ENCODE data around the gene JAM3.
"Not testable (repeated sequence)": the region's sequence is repeated elsewhere in the genome, so short reads cannot be mapped to it uniquely, and the experiment has no call there.

The JAM3 gene

DNA sequence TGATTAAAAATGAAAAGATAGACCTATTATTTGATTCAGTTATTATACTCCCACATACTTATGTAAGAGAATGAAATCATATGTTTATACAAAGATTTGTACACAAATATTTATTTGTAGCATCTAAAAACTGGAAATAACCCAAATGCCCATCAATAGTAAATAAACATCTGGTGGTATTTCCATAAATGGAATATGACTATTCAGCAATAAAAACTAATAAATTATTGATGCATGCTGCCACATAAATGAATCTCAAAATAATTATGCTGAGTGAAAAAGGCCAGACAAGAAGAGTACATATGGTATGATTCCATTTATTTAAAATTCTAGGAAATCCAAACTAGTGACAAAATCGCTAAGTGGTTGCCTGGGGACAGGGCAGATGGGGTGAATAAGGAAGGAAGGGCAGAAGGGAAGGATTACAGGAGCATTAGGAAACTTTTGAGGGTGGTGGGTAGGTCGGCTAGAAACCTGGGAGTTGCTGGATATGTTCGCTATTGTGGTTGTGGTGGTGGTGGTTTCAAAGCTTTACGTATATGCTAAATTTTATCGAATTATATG lies 41.5 kb downstream of the JAM3 start:
- DNase-seq = no peak

DNA sequence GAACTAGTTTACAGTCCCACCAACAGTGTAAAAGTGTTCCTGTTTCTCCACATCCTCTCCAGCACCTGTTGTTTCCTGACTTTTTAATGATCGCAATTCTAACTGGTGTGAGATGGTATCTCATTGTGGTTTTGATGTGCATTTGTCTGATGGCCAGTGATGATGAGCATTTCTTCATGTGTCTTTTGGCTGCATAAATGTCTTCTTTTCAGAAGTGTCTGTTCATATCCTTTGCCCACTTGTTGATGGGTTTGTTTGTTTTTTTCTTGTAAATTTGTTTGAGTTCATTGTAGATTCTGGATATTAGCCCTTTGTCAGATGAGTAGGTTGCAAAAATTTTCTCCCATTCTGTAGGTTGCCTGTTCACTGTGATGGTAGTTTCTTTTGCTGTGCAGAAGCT lies 44.9 kb downstream of the JAM3 start:
- not testable (repeated sequence) for DNase-seq

DNA sequence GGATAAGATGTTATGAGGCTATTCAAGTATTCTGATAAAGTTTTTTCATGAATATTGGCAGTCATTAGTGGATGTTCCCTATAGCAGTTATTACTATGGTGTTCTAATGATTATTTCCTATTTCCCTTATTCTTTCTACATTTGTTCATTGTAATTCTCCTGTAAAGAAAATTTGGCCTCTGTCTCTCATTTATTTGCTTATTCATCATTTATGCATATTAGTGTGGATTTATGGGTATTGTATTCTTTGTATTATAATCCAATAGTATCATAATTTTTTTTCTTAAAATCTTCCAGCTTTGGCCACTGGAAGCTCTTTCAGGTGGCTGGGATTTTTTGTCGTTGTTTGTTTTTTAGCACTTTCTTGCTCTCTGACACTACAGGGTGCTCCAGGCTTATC lies 47.3 kb downstream of the JAM3 start:
- DNase-seq = no peak

DNA sequence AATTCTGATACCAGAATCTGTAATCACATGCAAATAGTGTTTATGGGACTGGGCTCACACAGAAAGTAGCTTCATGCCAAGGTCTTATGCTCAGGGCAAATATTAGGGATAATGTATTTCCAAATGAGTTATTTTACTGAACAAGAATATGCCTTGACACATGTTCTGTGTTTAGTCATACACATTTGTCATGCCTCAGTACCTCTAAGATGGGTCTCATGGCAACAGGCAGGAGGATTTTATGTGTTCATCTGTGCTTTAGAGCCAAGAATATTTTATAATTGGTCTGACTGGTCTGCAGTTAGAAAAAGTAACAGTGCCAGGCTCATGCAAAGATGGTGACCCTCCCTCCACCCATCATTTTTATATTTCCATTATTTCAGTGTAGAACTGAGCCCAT lies 49.1 kb downstream of the JAM3 start:
- no peak for DNase-seq

DNA sequence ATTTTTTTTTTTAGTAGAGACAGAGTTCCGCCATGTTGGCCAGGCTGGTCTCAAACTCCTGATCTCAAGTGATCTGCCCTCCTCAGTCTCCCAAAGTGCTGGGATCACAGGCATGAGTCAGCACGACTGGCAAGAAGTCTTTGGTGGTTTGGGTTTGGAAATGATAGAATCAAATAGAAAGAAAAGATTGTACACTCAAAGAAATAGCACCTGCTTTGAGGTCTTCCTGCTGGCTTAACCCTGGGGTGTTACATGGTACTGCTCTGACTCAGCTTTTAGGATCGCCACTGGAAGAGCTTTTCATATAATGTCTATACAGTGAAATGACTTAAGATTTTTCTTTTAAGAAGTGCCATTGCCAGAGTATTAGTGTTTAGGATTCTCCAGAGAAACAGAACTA lies 50.2 kb downstream of the JAM3 start:
- DNase-seq = no peak

DNA sequence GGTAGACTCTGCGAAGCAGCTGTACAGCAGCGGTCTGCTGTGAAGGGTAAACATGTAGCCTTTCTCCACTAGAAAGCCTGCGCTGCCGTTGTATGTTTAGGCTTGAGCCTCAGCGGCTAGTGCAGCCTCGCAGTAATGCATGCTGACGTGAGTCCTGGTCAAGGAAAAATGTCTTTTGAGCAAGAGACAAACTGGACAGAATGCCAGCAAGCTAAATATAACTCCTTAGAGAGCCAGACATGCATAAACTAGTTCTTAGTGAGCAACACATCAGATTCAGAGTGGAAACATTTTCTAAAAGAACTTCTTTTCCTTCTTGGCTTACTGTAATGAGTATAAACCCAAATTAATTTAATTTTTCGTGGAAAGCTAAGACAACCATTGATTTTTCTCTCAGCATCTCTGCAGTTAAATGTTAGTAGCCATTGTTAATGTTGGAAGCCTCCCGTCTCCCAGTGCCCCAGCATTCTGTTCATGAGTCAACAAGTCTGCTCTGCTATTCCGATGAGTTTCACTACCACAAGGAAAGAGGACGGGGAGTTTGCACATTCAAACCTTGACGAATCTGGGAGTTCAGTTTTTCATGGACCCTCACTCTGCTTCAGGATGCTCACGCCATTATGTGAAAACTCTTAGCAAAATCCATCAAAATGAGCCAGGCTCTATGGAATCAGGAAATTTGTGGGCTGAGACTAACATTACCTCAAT lies 51.4 kb downstream of the JAM3 start:
- DNase-seq = no peak

DNA sequence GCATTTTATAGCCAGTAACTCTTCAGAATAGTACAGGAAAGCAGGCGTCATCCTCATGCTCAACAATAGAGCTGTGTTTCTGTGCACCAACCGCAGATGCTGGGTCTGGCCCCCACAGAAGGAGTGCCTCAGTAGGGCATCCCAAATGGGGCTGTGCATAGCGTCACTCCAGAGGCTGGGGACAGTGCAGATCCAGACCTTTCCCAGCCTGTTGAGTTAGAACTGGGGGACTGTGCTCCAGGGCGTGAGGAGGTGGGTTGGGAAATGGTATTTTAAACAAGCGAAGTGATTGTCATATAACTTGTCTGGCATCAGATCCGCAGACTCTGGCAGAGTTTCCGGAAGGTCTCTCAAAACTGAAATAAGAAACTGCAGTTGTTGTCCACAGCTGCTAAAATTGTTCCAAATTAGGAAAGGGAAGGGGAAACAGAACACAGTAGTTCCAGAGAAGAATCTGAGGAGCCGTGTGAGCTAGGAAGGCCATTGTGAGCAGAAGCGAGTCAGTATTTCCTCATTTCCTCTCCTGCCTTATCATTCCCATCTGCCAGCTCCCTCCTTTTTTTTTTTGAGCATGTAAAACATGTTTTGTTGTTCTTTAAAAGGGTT lies 52.2 kb downstream of the JAM3 start:
- no peak for DNase-seq

DNA sequence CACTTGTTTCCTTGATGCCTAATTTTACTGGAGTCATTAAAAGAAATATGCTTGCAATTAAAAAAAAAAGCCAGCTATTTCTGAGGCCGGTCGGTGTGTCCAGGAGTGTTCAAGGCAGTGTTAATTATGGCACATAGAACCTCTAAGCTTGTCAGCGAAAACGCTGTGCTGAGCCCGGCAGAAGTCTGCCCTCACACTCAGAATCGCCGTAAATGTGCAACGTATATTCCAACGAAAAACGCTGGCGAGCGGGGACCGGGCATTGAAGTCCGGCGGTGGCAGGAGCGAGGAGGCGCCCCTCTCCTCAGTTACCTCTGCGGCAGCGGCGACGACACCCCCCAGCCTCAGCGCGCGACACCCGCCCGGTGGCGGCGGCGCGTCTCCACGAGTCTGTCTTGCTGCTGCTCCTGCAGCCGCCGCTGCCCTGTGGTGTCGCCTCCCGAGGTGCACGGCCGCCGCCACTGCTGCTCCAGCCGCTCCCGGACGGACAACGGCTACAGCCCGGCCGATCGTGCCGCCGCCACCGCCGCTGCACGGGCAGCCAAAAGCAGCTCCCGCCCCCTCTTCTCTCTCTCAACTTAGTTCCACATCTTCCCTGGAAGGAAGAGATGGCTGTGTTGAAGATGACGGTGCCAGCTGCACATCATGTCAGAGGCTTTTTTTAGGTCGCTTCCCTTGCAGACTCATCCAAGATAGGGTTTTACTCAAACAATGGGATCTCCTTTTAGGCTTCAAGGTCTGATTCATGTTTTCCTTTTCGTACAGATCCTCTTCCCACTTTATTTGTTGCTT lies 56.0 kb downstream of the JAM3 start:
- DNase-seq = peak; percentile 15 to 36 (median 18)

DNA sequence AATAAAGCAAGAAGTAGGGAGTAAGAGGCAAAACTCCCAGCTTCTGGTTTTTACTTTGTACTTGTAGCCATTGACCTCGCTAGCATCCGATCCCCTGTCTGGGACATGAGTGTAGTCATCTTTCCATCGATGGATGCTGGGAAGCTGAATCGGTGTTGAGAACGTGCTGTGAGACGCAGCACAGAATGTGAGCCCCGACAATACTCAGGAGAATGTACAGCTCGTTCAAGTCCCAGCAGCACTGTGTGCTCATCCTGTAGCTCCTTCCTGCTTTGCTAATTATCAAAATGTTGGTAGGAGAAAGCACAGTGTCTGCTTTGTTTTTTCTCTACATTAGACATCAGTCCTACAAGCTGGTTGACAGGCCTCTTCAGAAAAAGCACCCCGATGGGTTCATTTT lies 56.6 kb downstream of the JAM3 start:
- no peak for DNase-seq

DNA sequence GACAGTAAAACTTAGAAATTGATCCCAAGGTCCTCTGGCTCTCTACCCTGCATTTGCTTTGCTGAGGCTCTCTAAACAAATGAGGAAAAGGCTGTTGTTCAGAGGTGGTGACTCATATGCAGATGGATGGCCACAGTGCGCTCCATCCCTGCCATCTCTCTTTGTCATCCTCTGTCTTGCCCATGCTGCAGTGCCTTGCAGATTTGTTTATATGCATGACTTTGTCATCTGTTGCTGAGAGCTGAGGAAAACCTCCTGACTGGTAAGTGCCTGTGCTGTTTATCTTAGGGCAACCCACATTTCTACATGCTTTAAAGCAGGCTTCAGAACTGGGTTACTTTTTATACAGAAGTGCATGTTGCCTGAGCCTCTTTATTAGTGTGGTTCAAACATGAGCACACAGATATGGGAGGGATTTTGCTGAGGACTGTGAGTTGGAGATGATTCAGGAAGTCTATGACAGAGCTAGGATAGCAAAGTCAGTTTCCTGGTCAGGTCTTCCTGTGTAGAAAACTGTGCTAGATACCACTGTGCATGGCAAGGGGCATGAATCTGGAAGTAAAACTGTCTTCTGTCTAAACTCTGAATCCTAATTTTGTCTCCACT lies 57.4 kb downstream of the JAM3 start:
- DNase-seq = peak in 2 of 3 donors; percentile 7 to 21

DNA sequence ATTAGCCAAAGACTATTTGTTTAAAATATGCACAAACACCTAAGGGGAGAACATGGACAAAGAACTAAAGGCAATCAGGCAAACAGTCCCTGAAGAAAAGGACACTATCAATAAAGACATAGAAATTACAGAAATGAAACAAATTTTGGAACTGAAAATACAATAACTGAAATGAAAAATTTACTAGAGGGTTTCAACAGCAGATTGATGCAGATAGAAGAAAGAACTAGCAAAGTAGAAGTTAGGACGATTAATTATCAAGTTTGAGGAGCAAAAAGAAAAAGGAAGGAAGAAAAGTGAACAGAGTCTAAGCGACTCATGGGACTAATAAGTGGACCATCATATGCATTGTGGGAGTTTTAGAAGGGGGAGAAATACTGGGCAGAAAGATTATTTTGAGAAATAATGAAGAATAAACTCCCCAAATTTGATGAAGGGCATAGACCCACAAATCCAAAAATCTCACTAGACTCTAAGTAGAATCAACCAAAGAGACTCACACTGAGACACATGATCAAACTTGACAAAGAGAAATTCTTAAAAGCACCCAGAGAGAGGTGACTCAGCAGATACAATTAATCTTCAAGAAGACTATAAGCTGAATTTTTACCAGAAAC lies 62.9 kb downstream of the JAM3 start:
- DNase-seq = no peak

DNA sequence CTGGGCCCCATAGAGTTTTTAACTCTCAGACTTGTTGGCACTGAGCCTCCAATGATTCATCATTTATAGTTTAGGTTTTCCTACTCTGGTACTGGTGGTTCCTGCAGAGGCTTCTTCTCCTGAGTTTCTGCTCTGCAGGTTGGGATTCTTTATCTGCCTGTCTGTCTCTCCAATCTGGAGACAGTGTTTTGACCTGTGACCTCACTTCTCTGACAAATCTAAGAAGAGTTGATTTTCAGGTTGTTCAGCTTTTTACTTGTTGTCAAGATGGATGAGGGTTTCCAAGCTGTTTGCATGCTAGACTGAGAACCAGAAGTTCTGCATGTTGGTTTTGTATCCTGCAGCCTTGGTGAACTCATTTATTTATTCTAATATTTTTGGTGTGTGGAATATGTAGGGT lies 63.9 kb downstream of the JAM3 start:
- DNase-seq = no peak

DNA sequence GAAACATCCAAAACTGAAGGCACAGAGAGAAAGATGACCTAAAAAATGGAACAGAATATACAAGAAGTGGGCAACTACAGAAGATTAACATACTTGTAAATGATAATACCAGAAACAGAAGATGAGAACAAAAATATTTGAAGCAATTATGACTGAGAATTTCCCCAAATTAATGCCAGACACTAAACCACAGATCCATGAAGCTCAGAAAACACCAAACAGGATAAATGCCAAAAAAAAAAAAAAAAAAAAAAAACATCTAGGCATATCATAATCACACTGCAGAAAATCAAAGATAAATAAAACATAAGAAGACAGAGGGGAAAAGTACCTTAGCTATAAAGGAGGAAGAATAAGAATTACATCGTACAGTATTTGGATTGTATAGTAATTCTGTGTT lies 65.3 kb downstream of the JAM3 start:
- DNase-seq = no peak

DNA sequence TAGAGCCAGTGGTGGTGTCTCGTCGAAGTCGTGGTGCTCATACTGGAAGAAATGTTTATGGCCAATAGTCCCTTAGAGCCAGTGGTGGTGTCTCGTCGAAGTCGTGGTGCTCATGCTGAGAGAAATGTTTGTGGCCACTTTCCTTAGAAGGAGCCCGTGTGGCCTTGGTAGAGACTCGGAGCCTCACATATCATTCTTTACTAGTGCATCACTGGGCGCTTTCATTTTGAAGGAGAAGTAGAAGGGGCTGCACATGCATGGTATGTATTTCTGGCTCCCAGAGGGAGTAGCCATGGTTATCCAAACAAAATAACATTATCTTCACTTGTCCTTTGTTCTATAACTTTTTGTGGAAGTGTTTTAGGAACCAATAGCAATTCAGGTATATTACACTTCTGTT lies 69.5 kb downstream of the JAM3 start:
- DNase-seq = no peak

DNA sequence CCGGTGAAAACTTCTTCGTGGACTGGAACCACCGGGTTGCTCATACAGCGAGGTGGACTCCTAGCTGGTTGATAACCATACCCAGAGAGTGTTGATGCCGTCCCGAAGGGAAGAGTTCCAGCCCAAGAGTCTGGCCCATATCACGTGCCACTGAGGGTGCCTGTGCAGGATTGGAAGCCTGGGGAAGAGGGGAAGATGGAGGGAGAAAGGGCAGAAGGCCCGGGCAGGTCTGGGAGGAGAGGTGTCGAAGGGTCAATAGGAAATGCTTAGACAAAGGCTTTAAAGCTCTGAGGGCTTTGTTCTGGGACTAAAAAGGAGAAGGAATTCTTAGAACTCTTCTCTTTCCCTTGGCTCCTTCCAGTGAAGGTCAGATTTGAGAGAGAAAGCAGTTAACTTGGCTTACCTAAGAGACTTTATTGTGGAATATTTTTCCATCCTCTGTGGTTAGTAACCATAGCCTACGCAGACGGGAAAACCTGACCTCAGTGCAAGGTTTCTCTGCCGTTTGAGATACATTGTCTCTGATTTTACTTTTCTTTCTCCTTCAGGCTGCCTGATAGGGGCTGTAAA lies 70.5 kb downstream of the JAM3 start:
- DNase-seq = no peak

DNA sequence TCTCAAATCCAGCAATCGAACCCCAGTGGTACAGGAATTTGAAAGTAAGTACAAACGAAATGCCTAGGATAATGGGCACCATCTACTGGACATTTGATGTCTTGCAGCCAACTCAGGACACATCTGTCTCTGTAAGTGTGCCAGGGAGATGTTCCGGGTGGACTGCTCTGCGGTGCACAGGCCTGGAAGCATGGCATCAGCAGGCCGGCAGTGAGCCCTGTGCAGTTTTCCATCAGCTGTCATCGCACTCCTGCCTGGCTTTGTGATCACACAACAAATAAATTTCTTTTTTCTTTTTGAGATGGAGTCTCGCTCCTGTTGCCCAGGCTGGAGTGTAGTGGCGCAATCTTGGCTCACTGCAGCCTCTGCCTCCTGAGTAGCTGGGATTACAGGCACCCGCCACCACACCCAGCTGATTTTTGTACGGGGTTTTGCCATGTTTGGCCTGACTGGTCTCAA lies 71.0 kb downstream of the JAM3 start:
- peak; percentile 51 to 59 (median 52) for DNase-seq

DNA sequence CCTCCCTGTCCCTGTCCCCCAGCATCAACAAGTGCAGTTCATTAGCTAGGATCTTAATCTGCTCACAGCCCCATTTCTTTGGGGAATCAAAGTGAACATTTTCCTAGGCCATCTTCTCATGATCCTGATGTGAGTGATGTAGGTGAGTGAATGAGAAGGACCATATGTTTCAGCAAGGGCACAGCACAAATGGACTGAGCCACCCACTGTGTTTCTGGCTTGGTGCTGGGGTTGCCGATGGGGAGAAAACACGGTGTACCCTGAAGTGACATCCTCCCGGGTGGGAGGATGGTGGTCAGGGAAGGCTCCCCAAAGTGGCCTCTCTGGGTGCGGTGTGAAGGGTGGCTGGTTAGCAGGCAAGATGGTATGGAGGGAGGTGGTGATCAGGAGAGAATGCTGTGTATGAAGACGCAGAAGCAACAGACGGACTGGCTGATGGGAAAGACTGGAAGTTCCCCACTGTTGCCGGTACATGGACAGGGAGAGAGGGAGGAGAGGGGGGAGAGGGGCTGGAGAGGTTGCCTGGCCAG lies 72.2 kb downstream of the JAM3 start:
- no peak for DNase-seq

DNA sequence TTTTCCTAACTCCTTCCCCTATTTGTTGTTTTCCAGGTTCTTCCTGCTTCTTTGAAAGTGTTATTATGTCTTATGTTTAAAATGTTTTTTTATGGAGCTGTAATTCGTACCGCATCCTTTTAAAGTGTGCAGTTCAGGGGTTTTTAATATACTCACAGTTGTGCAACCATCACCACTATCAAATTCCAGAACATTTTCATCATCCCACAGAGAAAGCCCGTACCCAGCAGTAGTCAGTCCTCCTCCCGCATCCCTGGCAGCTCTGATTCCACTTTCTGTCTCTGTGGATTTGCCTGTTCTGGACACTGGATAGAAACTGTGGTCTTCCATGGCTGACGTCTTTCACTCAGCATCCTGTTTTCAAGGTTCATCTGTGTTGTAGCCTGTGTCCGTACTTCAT lies 73.7 kb downstream of the JAM3 start:
- DNase-seq = no peak

DNA sequence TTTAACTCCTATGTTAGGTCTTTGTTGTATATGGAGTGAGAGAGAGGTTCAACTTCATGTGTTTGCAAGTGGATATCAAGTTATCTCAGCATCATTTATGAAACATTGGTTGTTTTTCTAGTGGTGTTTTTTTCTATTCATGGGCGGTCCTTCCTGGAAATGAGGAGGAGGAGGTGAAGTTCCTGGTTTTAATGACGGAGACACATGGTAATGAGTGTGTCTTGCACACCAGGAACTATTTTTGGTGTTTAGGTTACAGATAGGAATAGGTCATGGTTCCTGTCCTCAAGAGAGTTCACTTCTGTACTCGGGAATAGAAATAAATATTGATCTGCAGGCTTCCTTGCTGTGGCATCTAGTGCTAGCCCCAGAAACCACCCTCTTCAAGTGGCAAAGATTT lies 74.9 kb downstream of the JAM3 start:
- DNase-seq = no peak

DNA sequence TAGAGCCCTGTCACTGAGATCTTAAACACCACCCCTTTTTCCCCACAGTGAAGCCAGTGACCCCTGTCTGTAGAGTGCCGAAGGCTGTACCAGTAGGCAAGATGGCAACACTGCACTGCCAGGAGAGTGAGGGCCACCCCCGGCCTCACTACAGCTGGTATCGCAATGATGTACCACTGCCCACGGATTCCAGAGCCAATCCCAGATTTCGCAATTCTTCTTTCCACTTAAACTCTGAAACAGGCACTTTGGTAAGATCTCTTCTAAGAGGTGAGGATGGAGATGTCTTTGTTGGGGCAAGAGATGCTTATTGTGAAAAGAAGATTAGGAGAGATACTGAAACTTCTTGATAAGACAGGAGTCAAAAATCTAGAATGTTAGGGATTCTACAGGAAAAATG lies 75.9 kb downstream of the JAM3 start:
- no peak for DNase-seq

DNA sequence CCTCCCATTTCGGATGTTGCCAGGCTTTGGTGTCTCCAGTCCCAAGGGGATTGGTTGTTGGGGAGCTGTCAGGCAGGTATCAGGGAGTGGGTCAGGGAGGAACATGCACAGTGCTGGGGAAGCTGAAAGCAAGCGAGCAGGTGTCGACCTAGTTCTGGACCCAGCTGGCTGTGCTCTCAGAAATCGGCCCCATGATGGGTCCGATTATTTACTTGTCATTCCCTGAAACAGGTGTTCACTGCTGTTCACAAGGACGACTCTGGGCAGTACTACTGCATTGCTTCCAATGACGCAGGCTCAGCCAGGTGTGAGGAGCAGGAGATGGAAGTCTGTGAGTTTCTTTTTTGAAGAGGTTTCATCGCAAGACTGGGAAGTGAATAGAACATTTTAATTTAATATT lies 76.8 kb downstream of the JAM3 start:
- DNase-seq = no peak

DNA sequence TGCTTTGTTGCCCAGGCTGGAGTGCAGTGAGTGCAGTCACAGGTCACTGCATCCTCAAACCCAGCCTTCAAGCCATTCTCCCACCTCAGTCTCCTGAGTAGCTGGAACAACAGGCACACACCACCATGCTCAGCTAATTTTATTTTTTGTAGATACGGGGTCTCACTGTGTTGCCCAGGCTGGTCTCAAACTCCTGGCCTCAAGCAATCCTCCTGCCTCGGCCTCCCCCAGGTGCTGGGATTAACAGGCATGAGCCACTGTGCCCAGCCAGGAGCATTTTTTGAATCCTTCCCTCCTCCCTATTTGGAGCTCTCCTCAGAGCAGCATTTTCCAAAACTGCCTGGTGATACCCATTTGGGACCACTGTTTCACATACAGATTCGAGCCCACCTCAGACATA lies 77.7 kb downstream of the JAM3 start:
- no peak for DNase-seq
